ENCODE measurements around the gene PRKAR1B.
"Not testable (repeated sequence)": the region's sequence is repeated elsewhere in the genome, so short reads cannot be mapped to it uniquely, and the experiment has no call there.

PRKAR1B gene

DNA sequence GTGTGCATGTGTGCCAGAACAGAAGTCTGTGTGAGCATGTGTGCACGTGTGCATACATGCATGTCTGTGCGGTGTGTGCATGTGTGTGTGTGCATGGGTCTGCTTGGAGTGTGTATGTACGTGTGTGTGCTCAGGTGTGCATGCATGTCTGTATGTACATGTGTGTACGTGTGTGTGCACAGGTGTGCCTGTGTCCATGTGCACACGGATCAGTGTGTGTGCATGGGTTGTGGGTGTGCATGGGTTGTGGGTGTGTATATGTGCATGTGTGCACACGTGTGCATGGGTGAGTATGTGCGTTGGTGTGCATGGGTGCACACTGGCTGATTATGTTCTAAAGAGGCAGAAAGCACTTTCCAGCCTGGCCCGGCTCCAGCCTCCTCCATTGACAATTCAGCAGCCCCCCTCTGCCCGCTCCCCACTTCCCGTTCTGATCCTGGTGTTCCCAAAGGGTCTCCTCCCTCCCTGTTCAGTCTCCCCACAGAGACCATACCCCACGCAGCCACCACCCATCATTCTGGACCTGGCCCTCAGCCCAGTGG, 163.4 kb downstream of the PRKAR1B start:
- DNase-seq (ENCODE audit: low read depth in 4 of 4, low spot score in 1 of 4), result no peak

- no peak for DNase-seq (ENCODE audit: low read depth in 4 of 4, low spot score in 1 of 4)
Observed at GRCh38 chr7:562789-563628, 164.1 kb downstream of the PRKAR1B start.

DNA sequence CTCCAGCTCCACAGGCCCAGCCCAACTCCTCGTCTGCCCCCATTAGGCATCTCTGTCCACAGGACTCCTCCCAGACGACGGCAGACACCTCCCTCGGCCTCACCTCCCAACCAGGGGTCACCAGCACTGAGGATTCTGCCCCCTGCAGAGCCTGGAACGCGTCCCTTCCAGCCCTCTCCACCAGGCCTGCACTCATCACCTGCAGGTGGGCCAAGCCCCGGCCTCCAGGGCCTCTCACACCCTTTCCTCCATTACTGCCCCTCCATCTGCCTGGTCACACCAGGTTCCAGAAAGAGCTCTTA, 164.8 kb downstream of the PRKAR1B start:
- no peak for DNase-seq (ENCODE audit: low read depth in 4 of 4, low spot score in 1 of 4)

DNA sequence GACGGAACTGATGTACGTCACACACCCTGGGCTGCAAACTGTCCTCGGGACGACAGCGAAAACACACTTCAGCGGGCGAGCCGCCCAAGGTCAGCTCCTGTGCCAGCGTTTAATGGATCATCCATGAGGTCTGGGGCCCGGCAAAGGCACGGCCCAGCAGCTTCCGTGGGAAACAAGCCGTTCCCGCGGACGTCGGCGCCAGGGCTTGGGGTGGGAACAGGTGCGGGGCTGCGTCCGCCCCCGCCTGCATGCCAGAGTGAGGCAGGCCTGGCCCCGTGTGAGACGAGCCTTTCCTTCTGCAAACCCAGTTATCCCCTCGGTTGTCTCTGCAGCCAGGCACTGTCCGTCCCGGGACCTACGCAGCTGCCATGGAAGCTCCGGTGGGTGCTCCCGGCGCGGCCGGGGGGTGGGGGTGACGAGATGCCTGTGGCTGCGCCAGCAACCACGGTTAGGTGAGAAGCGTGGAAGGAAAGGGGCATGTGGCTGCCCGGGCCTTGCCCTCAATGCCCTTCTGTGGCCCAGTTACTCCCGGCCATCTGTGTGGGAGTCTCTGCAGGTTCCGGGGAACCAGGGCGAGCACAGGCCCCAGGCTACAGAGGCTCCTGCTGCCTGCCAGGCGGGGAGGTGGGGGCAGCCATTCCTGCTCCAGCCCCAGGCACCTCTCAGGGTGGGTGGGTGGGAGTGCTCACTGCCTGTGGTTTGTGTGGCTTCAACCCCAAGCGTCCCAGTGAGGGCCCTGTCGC, 165.3 kb downstream of the PRKAR1B start:
- no peak for DNase-seq (ENCODE audit: low read depth in 4 of 4, low spot score in 1 of 4)

GRCh38 chr7:560966-561630, 166.0 kb downstream of the PRKAR1B start:
- DNase-seq (ENCODE audit: low read depth in 4 of 4, low spot score in 1 of 4), result no peak

- no peak for DNase-seq (ENCODE audit: low read depth in 4 of 4, low spot score in 1 of 4)
Observed at GRCh38 chr7:559396-559705, 167.7 kb downstream of the PRKAR1B start.

- DNase-seq (ENCODE audit: low read depth in 4 of 4, low spot score in 1 of 4), result no peak
Observed at GRCh38 chr7:557558-557881, 169.6 kb downstream of the PRKAR1B start.

GRCh38 chr7:556837-557557, 170.1 kb downstream of the PRKAR1B start:
- no peak for DNase-seq (ENCODE audit: low read depth in 4 of 4, low spot score in 1 of 4)

DNA sequence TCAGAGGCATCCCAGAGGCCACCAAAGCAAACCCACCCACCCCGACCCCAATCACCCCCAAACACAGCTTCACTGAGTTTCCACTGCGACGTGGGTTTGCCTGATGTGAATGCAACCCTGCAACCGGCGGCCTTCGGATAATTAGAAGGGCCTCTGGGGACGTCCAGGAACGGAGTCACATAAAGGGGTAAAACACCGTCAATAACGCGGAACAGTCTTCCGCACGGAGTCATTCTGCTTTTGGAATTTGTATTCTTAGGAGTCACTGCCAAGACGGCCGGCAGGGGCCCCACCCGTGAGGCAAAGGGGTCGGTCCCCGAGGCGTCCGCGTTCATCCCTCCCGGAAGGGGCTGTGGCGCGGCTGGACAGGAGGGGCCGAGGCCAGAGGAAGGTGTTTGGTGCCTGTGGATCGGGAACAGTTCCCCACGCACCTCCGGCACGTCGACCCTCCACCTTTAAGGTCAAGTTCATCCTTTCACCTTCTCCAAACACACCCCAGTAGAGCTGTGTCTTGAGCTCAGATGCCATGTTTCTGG, 170.7 kb downstream of the PRKAR1B start:
- no peak for DNase-seq (ENCODE audit: low read depth in 4 of 4, low spot score in 1 of 4)

GRCh38 chr7:555551-556160, 171.4 kb downstream of the PRKAR1B start:
- no peak for DNase-seq (ENCODE audit: low read depth in 4 of 4, low spot score in 1 of 4)

- no peak for DNase-seq (ENCODE audit: low read depth in 4 of 4, low spot score in 1 of 4)
Observed at GRCh38 chr7:553636-554111, 173.4 kb downstream of the PRKAR1B start.

DNA sequence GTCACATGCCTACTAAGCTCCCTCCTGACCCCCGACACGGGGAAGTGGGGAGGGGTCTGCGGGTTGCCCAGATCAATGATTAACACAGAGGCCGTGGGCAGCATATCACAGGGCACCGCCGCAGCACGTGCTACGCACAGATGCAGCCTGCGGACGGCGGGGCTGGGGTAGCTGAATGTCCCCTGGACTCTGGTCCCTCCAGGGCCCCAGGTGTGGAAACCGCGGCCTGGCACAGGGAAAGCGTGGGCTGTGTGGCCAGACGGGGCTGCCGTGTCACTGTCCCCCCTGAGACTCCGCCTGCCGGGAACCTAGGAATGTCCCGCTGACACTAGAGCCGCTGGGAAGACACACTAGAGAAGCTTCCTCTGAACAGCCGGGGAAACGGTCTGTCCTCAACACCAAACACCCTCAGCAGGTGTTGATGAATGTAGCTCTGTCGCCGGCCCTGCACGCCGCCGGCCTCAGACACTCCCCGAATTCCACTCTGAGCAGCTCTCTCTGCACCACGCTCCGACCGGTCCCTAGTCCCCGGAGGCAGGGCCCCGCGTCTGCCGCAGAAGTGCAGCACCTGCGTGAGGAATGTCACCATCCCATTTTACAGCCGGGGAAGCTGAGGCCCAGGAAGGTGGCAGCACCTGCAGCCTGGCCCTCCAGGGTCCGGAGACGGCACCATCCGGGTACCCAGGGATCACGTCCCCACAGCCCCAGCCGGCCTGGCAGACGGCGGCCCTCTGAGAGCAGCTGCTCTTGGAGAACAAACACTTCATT, 174.0 kb downstream of the PRKAR1B start:
- DNase-seq (ENCODE audit: low read depth in 4 of 4, low spot score in 1 of 4), result no peak

GRCh38 chr7:552151-552867, 174.8 kb downstream of the PRKAR1B start:
- DNase-seq (ENCODE audit: low read depth in 4 of 4, low spot score in 1 of 4), result not testable (repeated sequence)

GRCh38 chr7:551615-551970, 175.5 kb downstream of the PRKAR1B start:
- DNase-seq (ENCODE audit: low read depth in 4 of 4, low spot score in 1 of 4), result not testable (repeated sequence)

- DNase-seq (ENCODE audit: low read depth in 4 of 4, low spot score in 1 of 4), result no peak
Observed at GRCh38 chr7:550881-551614, 176.0 kb downstream of the PRKAR1B start.

GRCh38 chr7:549891-550625, 177.0 kb downstream of the PRKAR1B start:
- DNase-seq (ENCODE audit: low read depth in 4 of 4, low spot score in 1 of 4), result no peak

- no peak for DNase-seq (ENCODE audit: low read depth in 4 of 4, low spot score in 1 of 4)
Observed at GRCh38 chr7:549066-549890, 177.8 kb downstream of the PRKAR1B start.
